ENCODE results near the gene RSF1.
A peak's percentile ranks its signal among the peaks of the same experiment; 100 is the strongest.

Gene RSF1

DNA sequence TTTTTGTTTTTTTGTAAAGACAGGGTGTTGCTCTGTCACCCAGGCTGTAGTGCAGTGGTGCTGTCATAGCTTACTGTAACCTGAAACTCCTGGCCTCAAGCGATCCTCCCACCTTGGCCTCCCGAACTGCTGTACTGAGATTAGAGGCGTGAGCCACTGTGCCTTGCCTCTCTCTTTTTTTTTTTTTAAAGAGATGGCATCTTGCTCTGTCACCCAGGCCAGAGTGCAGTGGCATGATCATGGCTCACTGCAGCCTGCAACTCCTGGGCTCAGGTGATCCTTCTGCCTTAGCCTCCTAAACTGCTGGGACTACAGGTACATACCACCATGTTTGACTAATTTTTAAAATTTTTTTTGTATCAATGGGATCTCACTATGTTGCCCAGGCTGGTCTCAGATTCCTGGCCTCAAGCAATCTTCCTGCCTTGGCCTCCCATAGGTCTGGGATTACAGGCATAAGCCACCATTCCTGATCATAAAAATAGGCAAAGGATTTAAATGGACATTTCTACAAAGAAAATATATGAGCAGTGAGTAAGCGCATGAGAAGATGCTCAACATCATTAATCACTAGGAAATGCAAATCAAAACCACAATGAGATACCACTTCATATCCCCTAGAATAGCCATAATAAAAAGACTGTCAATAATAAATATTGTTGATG lies 165.6 kb downstream of the RSF1 start:
- WGBS (ENCODE audit: extremely low coverage, insufficient coverage, insufficient read length) = no CpG with 5 or more reads among the region's 4 CpGs
- Histone ChIP-seq H3K4me1 (ENCODE audit: control insufficient read depth in 1 of 2, insufficient read depth in 2 of 2, low read length in 2 of 2) (no peaks in the 10 kb centered on the region), H3K4me2 (ENCODE audit: low read length) (no peak overlapping the region), H3K27ac (ENCODE audit: low read depth, low read length) (no peak overlapping the region), H3K18ac (ENCODE audit: low read length) (no peak overlapping the region), H3K79me2 (ENCODE audit: control insufficient read depth, insufficient read depth, low read length, poor library complexity) (no peaks in the 10 kb centered on the region), H2BK12ac (ENCODE audit: low read length) (no peak overlapping the region), H3K9ac (ENCODE audit: low read length) (no peak overlapping the region), H2BK5ac (ENCODE audit: low read depth, low read length, poor library complexity) (no peak overlapping the region), H4K91ac (ENCODE audit: low read depth, low read length) (no peak overlapping the region), H3K36me3 (ENCODE audit: control insufficient read depth in 1 of 2, insufficient read depth in 2 of 2, low read length in 2 of 2) (no peaks in the 10 kb centered on the region), H3K4me3 (ENCODE audit: low read depth, low read length) (no peak overlapping the region), H3K27me3 (ENCODE audit: insufficient read depth, low read length) (no peaks in the 10 kb centered on the region), H2BK120ac (ENCODE audit: insufficient read depth, low read length, poor library complexity) (no peak overlapping the region), H4K12ac (ENCODE audit: low read depth, low read length) (no peak overlapping the region), H2AK5ac (ENCODE audit: low read length) (no peak overlapping the region), H3K79me1 (ENCODE audit: low read length) (no peaks in the 10 kb centered on the region), H3K9me3 (ENCODE audit: insufficient read depth, low read depth, low read length) (no peaks in the 10 kb centered on the region), H4K8ac (ENCODE audit: low read depth, low read length) (no peak overlapping the region), H3K23ac (ENCODE audit: low read length) (no peak overlapping the region), H3K4ac (ENCODE audit: low read depth, low read length) (no peak overlapping the region), H3K14ac (ENCODE audit: low read length) (no peak overlapping the region), H2AFZ (ENCODE audit: insufficient read depth, low read length, poor library complexity) (no peak overlapping the region)
- peak; percentile 91 to 92 for DNase-seq

DNA sequence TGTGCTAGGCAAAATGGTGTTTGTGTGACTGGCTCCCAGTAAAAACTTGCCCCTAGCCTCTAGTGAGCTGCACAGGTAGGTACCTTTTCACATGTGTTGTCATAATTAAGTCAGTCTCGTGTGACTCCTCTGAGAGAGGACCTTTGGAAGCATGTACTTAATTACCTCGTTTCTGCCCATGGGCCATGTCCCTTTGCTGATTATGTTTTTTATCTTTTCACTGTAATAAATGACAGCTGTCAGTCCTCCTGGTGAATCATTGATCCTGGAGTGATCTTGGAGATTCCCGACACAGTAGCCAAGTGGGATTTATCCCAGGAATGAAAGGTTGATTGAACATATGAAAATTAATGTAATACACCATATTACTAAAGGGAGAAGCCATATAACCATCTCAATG lies 170.4 kb downstream of the RSF1 start:
- Histone ChIP-seq H3K4me2 (ENCODE audit: low read length) (no peak overlapping the region), H3K4me1 (ENCODE audit: control insufficient read depth in 1 of 2, insufficient read depth in 2 of 2, low read length in 2 of 2) (no peaks in the 10 kb centered on the region), H4K12ac (ENCODE audit: low read depth, low read length) (no peak overlapping the region), H2BK120ac (ENCODE audit: insufficient read depth, low read length, poor library complexity) (no peak overlapping the region), H2AK5ac (ENCODE audit: low read length) (no peak overlapping the region), H4K8ac (ENCODE audit: low read depth, low read length) (no peak overlapping the region), H3K27ac (ENCODE audit: low read depth, low read length) (no peak overlapping the region), H4K91ac (ENCODE audit: low read depth, low read length) (no peak overlapping the region), H2AFZ (ENCODE audit: insufficient read depth, low read length, poor library complexity) (no peak overlapping the region), H3K4ac (ENCODE audit: low read depth, low read length) (no peak overlapping the region), H3K27me3 (ENCODE audit: insufficient read depth, low read length) (no peaks in the 10 kb centered on the region), H3K18ac (ENCODE audit: low read length) (no peak overlapping the region), H3K9me3 (ENCODE audit: insufficient read depth, low read depth, low read length) (no peaks in the 10 kb centered on the region), H3K23ac (ENCODE audit: low read length) (no peak overlapping the region), H3K9ac (ENCODE audit: low read length) (no peak overlapping the region), H3K79me2 (ENCODE audit: control insufficient read depth, insufficient read depth, low read length, poor library complexity) (no peaks in the 10 kb centered on the region), H2BK12ac (ENCODE audit: low read length) (no peak overlapping the region), H3K4me3 (ENCODE audit: low read depth, low read length) (no peak overlapping the region), H3K36me3 (ENCODE audit: control insufficient read depth in 1 of 2, insufficient read depth in 2 of 2, low read length in 2 of 2) (no peaks in the 10 kb centered on the region), H2BK5ac (ENCODE audit: low read depth, low read length, poor library complexity) (no peak overlapping the region), H3K14ac (ENCODE audit: low read length) (no peak overlapping the region), H3K79me1 (ENCODE audit: low read length) (no peaks in the 10 kb centered on the region)
- no CpG with 5 or more reads among the region's 3 CpGs for WGBS (ENCODE audit: extremely low coverage, insufficient coverage, insufficient read length)
- no peak for DNase-seq

DNA sequence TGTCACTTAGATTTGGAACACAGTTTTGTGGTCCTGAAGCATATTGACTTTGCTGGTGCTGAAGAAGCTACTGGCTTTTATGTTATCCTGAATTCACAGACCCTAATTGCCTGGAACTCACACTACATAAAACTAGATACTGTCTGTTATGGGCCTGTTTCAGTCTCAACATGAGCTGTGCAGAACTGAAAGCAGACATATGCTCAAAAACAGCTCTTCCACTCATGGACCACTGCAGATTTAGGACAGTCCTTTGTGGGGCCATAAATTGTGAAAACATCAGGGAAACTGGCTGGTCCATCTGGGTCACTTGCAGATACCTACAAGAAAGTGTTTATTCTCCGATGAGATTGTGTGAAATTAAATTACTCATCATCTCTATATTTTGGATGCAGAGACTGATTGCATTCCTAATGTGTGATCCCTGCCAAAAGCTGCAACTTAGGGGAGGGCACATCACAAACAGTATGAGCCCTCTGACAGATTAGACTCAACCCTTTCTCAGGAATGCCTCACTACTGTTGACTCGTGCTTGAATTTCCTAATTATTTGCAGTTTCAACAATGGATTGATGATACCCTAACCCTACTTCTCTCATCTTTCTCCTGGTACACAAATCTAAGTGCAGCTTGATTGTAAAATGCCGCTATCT lies 172.7 kb downstream of the RSF1 start:
- H3K4ac ChIP-seq (ENCODE audit: low read depth, low read length) = no peak overlapping the region
- DNase-seq = no peak
- H2BK12ac ChIP-seq (ENCODE audit: low read length) = no peak overlapping the region
- no CpG with 5 or more reads among the region's 3 CpGs for WGBS (ENCODE audit: extremely low coverage, insufficient coverage, insufficient read length)
- no peak overlapping the region for H2AFZ ChIP-seq (ENCODE audit: insufficient read depth, low read length, poor library complexity)
- H2BK120ac ChIP-seq (ENCODE audit: insufficient read depth, low read length, poor library complexity) = no peak overlapping the region
- no peak overlapping the region for H3K23ac ChIP-seq (ENCODE audit: low read length)
- no peaks in the 10 kb centered on the region for H3K79me1 ChIP-seq (ENCODE audit: low read length)
- H3K27me3 ChIP-seq (ENCODE audit: insufficient read depth, low read length) = no peaks in the 10 kb centered on the region
- no peak overlapping the region for H3K18ac ChIP-seq (ENCODE audit: low read length)
- no peak overlapping the region for H3K9ac ChIP-seq (ENCODE audit: low read length)
- no peak overlapping the region for H3K4me3 ChIP-seq (ENCODE audit: low read depth, low read length)
- no peak overlapping the region for H2BK5ac ChIP-seq (ENCODE audit: low read depth, low read length, poor library complexity)
- no peak overlapping the region for H3K4me2 ChIP-seq (ENCODE audit: low read length)
- no peak overlapping the region for H3K14ac ChIP-seq (ENCODE audit: low read length)
- H3K9me3 ChIP-seq (ENCODE audit: insufficient read depth, low read depth, low read length) = no peaks in the 10 kb centered on the region
- H3K36me3 ChIP-seq (ENCODE audit: control insufficient read depth in 1 of 2, insufficient read depth in 2 of 2, low read length in 2 of 2) = no peaks in the 10 kb centered on the region
- H3K27ac ChIP-seq (ENCODE audit: low read depth, low read length) = no peak overlapping the region
- no peaks in the 10 kb centered on the region for H3K79me2 ChIP-seq (ENCODE audit: control insufficient read depth, insufficient read depth, low read length, poor library complexity)
- H2AK5ac ChIP-seq (ENCODE audit: low read length) = no peak overlapping the region
- no peak overlapping the region for H4K12ac ChIP-seq (ENCODE audit: low read depth, low read length)
- H3K4me1 ChIP-seq (ENCODE audit: control insufficient read depth in 1 of 2, insufficient read depth in 2 of 2, low read length in 2 of 2) = no peaks in the 10 kb centered on the region
- no peak overlapping the region for H4K91ac ChIP-seq (ENCODE audit: low read depth, low read length)
- no peak overlapping the region for H4K8ac ChIP-seq (ENCODE audit: low read depth, low read length)

DNA sequence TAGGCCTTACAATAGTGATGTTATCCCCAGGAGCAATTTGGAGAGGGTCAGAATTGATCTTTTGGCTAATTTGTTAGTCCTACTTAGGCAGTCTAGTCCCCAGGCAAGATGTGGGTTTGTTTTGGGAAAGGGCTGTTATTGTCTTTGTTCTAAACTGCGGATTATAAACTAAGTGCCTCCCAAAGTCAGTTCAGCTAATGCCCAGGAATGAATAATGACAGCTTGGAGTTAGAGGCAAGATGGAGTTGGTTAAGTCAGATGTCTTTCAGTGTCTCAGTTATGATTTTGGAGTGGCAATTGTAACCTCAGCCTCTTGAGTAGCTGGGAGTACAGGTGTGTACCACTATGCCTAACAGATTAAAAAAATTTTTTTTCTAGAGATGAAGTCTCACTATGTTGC lies 175.6 kb downstream of the RSF1 start:
- Histone ChIP-seq H3K18ac (ENCODE audit: low read length) (no peak overlapping the region), H2BK5ac (ENCODE audit: low read depth, low read length, poor library complexity) (no peak overlapping the region), H4K91ac (ENCODE audit: low read depth, low read length) (no peak overlapping the region), H2BK12ac (ENCODE audit: low read length) (no peak overlapping the region), H2AFZ (ENCODE audit: insufficient read depth, low read length, poor library complexity) (no peak overlapping the region), H2BK120ac (ENCODE audit: insufficient read depth, low read length, poor library complexity) (no peak overlapping the region), H3K27me3 (ENCODE audit: insufficient read depth, low read length) (no peaks in the 10 kb centered on the region), H3K9me3 (ENCODE audit: insufficient read depth, low read depth, low read length) (no peaks in the 10 kb centered on the region), H2AK5ac (ENCODE audit: low read length) (no peak overlapping the region), H3K79me2 (ENCODE audit: control insufficient read depth, insufficient read depth, low read length, poor library complexity) (no peaks in the 10 kb centered on the region), H3K4me3 (ENCODE audit: low read depth, low read length) (no peak overlapping the region), H3K4me1 (ENCODE audit: control insufficient read depth in 1 of 2, insufficient read depth in 2 of 2, low read length in 2 of 2) (no peaks in the 10 kb centered on the region), H3K79me1 (ENCODE audit: low read length) (no peaks in the 10 kb centered on the region), H4K12ac (ENCODE audit: low read depth, low read length) (no peak overlapping the region), H4K8ac (ENCODE audit: low read depth, low read length) (no peak overlapping the region), H3K36me3 (ENCODE audit: control insufficient read depth in 1 of 2, insufficient read depth in 2 of 2, low read length in 2 of 2) (no peaks in the 10 kb centered on the region), H3K27ac (ENCODE audit: low read depth, low read length) (no peak overlapping the region), H3K23ac (ENCODE audit: low read length) (no peak overlapping the region), H3K4me2 (ENCODE audit: low read length) (no peak overlapping the region), H3K14ac (ENCODE audit: low read length) (no peak overlapping the region), H3K4ac (ENCODE audit: low read depth, low read length) (no peak overlapping the region), H3K9ac (ENCODE audit: low read length) (no peak overlapping the region)
- DNase-seq = no peak
- WGBS (ENCODE audit: extremely low coverage, insufficient coverage, insufficient read length) = no CpG with 5 or more reads among the region's 1 CpG
